H1 (cell line): ENCODE data around the gene ADIPOR2. TPM values are rescaled to one million over a fixed set of nuclear protein-coding genes. Genes with fewer than 3 reads are reported as not detected.

Source experiments
- CTCF ChIA-PET: fragments of 300-600 bp; sonication (Branson Sonifier 250); formaldehyde crosslinking; loops from one replicate; lab custom pipeline; 2021; ENCODE audit not compliant: partially characterized antibody; lab: Charles Lee
- POLR2A ChIA-PET: fragments of 300-600 bp; sonication (Branson Sonifier 250); formaldehyde crosslinking; loops from one replicate; lab custom pipeline; 2021; ENCODE audit warnings: inconsistent platforms; ENCODE audit not compliant: partially characterized antibody; lab: Charles Lee
- DNase-seq, 2 experiments: peaks; one replicate each; pipeline versions ENCODE4 v3.0.0 to v3.0.0-alpha.2; 2010 to 2022; ENCODE audit warnings: low spot score in 2 of 2, low read depth in 1 of 2, mixed read lengths in 1 of 2
- FAIRE-seq: peaks from 2 replicates; lab custom pipeline; 2011; peaks lifted over from hg19 to GRCh38; lab: Jason Lieb, UNC
- H2AFZ ChIP-seq: 2 replicates; pipeline ENCODE4 v1.8.1; 2012; ENCODE audit warnings: low read length, inconsistent platforms
- H2AK5ac ChIP-seq: 2 replicates; pipeline ENCODE4 v1.6.1; 2013; ENCODE audit warnings: low read depth, low read length
- H2BK120ac ChIP-seq: replicated peaks from 2 replicates; pipeline ENCODE3; 2013; ENCODE audit warnings: low read depth, low read length, inconsistent platforms
- H2BK12ac ChIP-seq: 2 replicates; pipeline ENCODE4 v1.6.1; 2013; ENCODE audit warnings: low read depth, low read length
- H2BK15ac ChIP-seq: 2 replicates; pipeline ENCODE4 v1.6.1; 2013; ENCODE audit warnings: low read length
- H2BK20ac ChIP-seq: 2 replicates; pipeline ENCODE4 v1.6.1; 2013; ENCODE audit warnings: low read length
- H2BK5ac ChIP-seq: 2 replicates; pipeline ENCODE4 v1.6.1; 2013; ENCODE audit warnings: low read depth, low read length
- H3K14ac ChIP-seq: 2 replicates; pipeline ENCODE4 v1.6.1; 2013; ENCODE audit warnings: inconsistent platforms; ENCODE audit not compliant: insufficient read length
- H3K18ac ChIP-seq: 2 replicates; pipeline ENCODE4 v1.6.1; 2013; ENCODE audit warnings: low read length; ENCODE audit errors: extremely low read depth
- H3K23ac ChIP-seq: 2 replicates; pipeline ENCODE4 v1.6.1; 2013; ENCODE audit warnings: inconsistent platforms; ENCODE audit not compliant: insufficient read length
- H3K23me2 ChIP-seq: 2 replicates; pipeline ENCODE4 v1.6.1; 2013; ENCODE audit warnings: low read depth, low read length
- H3K27ac ChIP-seq: 2 replicates; pipeline ENCODE4 v1.6.1; 2011; ENCODE audit warnings: low read depth, low read length, inconsistent platforms
- H3K27me3 ChIP-seq, 4 experiments: replicated peaks in 1 of 4; 1 replicate in 1 of 4; 2 replicates in 3 of 4; pipeline versions ENCODE4 v1.6.1 to v1.8.1; 2011 to 2013; ENCODE audit warnings: low read length in 3 of 4, mild to moderate bottlenecking in 3 of 4, inconsistent platforms in 2 of 4, mixed read lengths in 2 of 4, moderate library complexity in 1 of 4; ENCODE audit not compliant: control insufficient read depth in 3 of 4, insufficient read depth in 3 of 4; ENCODE audit errors: extremely low read depth in 1 of 4
- H3K36me3 ChIP-seq, 4 experiments: 2 replicates each; pipeline versions ENCODE4 v1.6.1 to v1.8.1; 2011 to 2013; ENCODE audit warnings: mild to moderate bottlenecking in 4 of 4, low read length in 3 of 4, moderate library complexity in 2 of 4, control low read depth in 1 of 4, inconsistent platforms in 1 of 4; ENCODE audit not compliant: insufficient read depth in 4 of 4, control insufficient read depth in 2 of 4
- H3K4ac ChIP-seq: replicated peaks from 2 replicates; pipeline ENCODE3; 2013; ENCODE audit warnings: low read length, low read depth, mixed read lengths, inconsistent platforms; ENCODE audit not compliant: insufficient read length
- H3K4me1 ChIP-seq, 4 experiments: replicated peaks in 1 of 4; 1 replicate in 1 of 4; 2 replicates in 3 of 4; pipeline versions ENCODE4 v1.6.1 to v1.8.1; 2011 to 2013; ENCODE audit warnings: low read length in 3 of 4, inconsistent platforms in 2 of 4, mixed read lengths in 1 of 4; ENCODE audit not compliant: insufficient read depth in 4 of 4, control insufficient read depth in 3 of 4
- H3K4me2 ChIP-seq, 2 experiments: 2 replicates each; pipeline versions ENCODE4 v1.6.1 to v1.8.1; 2011 to 2013; ENCODE audit warnings: low read depth in 2 of 2, low read length in 2 of 2, control low read depth in 1 of 2, inconsistent platforms in 1 of 2, mild to moderate bottlenecking in 1 of 2; ENCODE audit not compliant: insufficient read depth in 1 of 2
- H3K4me3 ChIP-seq, 4 experiments: fragments of 200-600, 300-600 bp in 1 of 4; sonication (generic), shearing (Covaris generic), sonication (Bioruptor Twin) in 1 of 4; 2 replicates each; pipeline versions ENCODE4 v1.5.1 to v1.8.1; 2011 to 2016; ENCODE audit warnings: low read length in 4 of 4, low read depth in 3 of 4, control low read depth in 2 of 4, inconsistent platforms in 2 of 4, mild to moderate bottlenecking in 2 of 4, mixed read lengths in 1 of 4, moderate library complexity in 1 of 4; ENCODE audit not compliant: insufficient read depth in 2 of 4; ENCODE audit errors: extremely low read depth in 1 of 4
- H3K56ac ChIP-seq: replicated peaks from 2 replicates; pipeline ENCODE3; 2013; ENCODE audit warnings: low read depth, mild to moderate bottlenecking, mixed read lengths, low read length, inconsistent platforms; ENCODE audit not compliant: insufficient read length
- H3K79me1 ChIP-seq: 2 replicates; pipeline ENCODE4 v1.6.1; 2013; ENCODE audit warnings: low read depth, low read length, control low read depth
- H3K79me2 ChIP-seq, 2 experiments: 2 replicates each; pipeline versions ENCODE4 v1.6.1 to v1.8.1; 2012 to 2013; ENCODE audit warnings: low read length in 2 of 2, mild to moderate bottlenecking in 2 of 2, inconsistent platforms in 1 of 2; ENCODE audit not compliant: insufficient read depth in 2 of 2, control insufficient read depth in 1 of 2
- H3K9ac ChIP-seq, 4 experiments: replicated peaks in 1 of 4; 1 replicate in 1 of 4; 2 replicates in 3 of 4; pipeline versions ENCODE4 v1.6.1 to v1.8.1; 2011 to 2013; ENCODE audit warnings: low read depth in 3 of 4, low read length in 3 of 4, control low read depth in 2 of 4, mild to moderate bottlenecking in 2 of 4, moderate library complexity in 2 of 4, inconsistent platforms in 1 of 4; ENCODE audit errors: extremely low read depth in 1 of 4
- H3K9me3 ChIP-seq, 2 experiments: 2 replicates each; pipeline versions ENCODE4 v1.6.1 to v1.8.1; 2012 to 2013; ENCODE audit warnings: mild to moderate bottlenecking in 2 of 2, moderate library complexity in 2 of 2, control low read depth in 1 of 2, inconsistent platforms in 1 of 2, low read depth in 1 of 2, low read length in 1 of 2, mixed read lengths in 1 of 2; ENCODE audit not compliant: insufficient read depth in 2 of 2
- H4K20me1 ChIP-seq, 2 experiments: replicated peaks in 1 of 2; 2 replicates each; pipeline versions ENCODE3 to v1.8.1; 2011 to 2013; ENCODE audit warnings: inconsistent platforms in 2 of 2, low read length in 2 of 2, mild to moderate bottlenecking in 1 of 2; ENCODE audit not compliant: insufficient read depth in 2 of 2, control insufficient read depth in 1 of 2
- H4K5ac ChIP-seq: 2 replicates; pipeline ENCODE4 v1.6.1; 2013; ENCODE audit warnings: low read length, low read depth, mixed read lengths, inconsistent platforms; ENCODE audit not compliant: insufficient read length
- H4K8ac ChIP-seq: 2 replicates; pipeline ENCODE4 v1.8.0; 2013; ENCODE audit warnings: mild to moderate bottlenecking, moderate library complexity, low read length, inconsistent platforms; ENCODE audit not compliant: insufficient read depth; ENCODE audit errors: extremely low read depth
- H4K91ac ChIP-seq: replicated peaks from 2 replicates; pipeline ENCODE3; 2013; ENCODE audit warnings: low read length, mixed read lengths, inconsistent platforms; ENCODE audit not compliant: insufficient read length
- POU5F1 ChIP-seq: IDR thresholded peaks from 2 replicates; pipeline ENCODE4 v1.6.1; 2011; ENCODE audit warnings: low read depth, mild to moderate bottlenecking, low read length, moderate library complexity
- SAP30 ChIP-seq: fragments of 300-600 bp; sonication (generic); IDR thresholded peaks from 2 replicates; pipeline ENCODE4 v1.7.1; 2012; ENCODE audit warnings: low read length, moderate library complexity, mild to moderate bottlenecking, inconsistent platforms; ENCODE audit not compliant: insufficient read depth, insufficient replicate concordance
- SIN3A ChIP-seq, 2 experiments: IDR thresholded peaks in 1 of 2; conservative IDR thresholded peaks in 1 of 2; 2 replicates each; pipeline ENCODE4 v1.6.1; 2011 to 2012; ENCODE audit warnings: low read length in 2 of 2, improper control_type of control experiment in 1 of 2, low read depth in 1 of 2, mild to moderate bottlenecking in 1 of 2
- SUZ12 ChIP-seq: fragments of 200-600 bp; sonication (generic); IDR thresholded peaks from 2 replicates; pipeline ENCODE4 v1.6.1; 2012; ENCODE audit warnings: mild to moderate bottlenecking, inconsistent platforms, low read length, moderate library complexity, mixed read lengths
- WGBS, 2 experiments: shearing (Covaris generic) in 1 of 2; methylation state at CpG; one replicate each; pipeline versions ENCODE4 v1.1.6 to v1.1.7; 2013 to 2015; ENCODE audit warnings: low lambda C conversion rate in 2 of 2, mixed read lengths in 2 of 2, inconsistent platforms in 1 of 2, low coverage in 1 of 2, missing lambda C conversion rate in 1 of 2; ENCODE audit not compliant: insufficient replicate concordance in 2 of 2, insufficient coverage in 1 of 2, insufficient read length in 1 of 2; ENCODE audit errors: extremely low coverage in 1 of 2, missing lambda C conversion rate in 1 of 2; 5-methylcytosine and 5-hydroxymethylcytosine counted together
- polyA plus RNA-seq, 7 experiments: library from polyadenylated mRNA; depleted of rRNA in 3 of 7; stranded (reverse) in 5 of 7; unstranded in 2 of 7; fragments of >200 nt in 5 of 7; fragments of 200-250 nt in 2 of 7; gene quantifications; 1 replicate in 5 of 7; 2 replicates in 1 of 7; 4 replicates in 1 of 7; pipeline versions ENCODE4 v1.2.1 to v1.2.3, GENCODE V29; 2011 to 2013; ENCODE audit warnings: missing spikeins in 2 of 7, mixed read lengths in 2 of 7
- total RNA-seq: library from RNA; stranded (reverse); fragmentation: NEBNext Ultra II Directional; extraction: Animal tissue kit (Norgen Biotek cat#: 25700); gene quantifications from 2 replicates; pipeline ENCODE4 v1.2.1, GENCODE V29; 2021
- TF ChIP-seq, protein P1 (sequence below): IDR thresholded peaks from 2 replicates; pipeline ENCODE4 v1.6.1; 2012; ENCODE audit warnings: inconsistent platforms
- TF ChIP-seq, protein P2 (sequence below): IDR thresholded peaks from 2 replicates; pipeline ENCODE4 v1.6.1; 2011; ENCODE audit warnings: low read depth, mild to moderate bottlenecking, low read length; ENCODE audit not compliant: insufficient read depth

ADIPOR2 gene
- total and polyA plus RNA-seq, 2 of the 8 experiments (the other 6 are each of a cell fraction or from before 2014, with no cell fraction given) = 17.5 to 50.8 TPM

GRCh38 chr12:1758376-1758775 is 67.5 kb downstream of the ADIPOR2 start:
- peaks cover 0 to 3% (median 0%) of the 10 kb centered on the region in 4 experiments; a peak in 1 of 7 replicates for H3K4me1 ChIP-seq
- H3K4me2 ChIP-seq = no peak overlapping the region
- no peak overlapping the region for H3K23ac ChIP-seq
- H2AK5ac ChIP-seq = no peak overlapping the region
- no peak overlapping the region for H2BK15ac ChIP-seq
- H2BK12ac ChIP-seq = no peak overlapping the region
- H2BK20ac ChIP-seq = no peak overlapping the region
- H4K91ac ChIP-seq = no peak overlapping the region
- DNase-seq = no peak
- H3K56ac ChIP-seq = no peak overlapping the region
- WGBS, 2 experiments = 89% methylated on average over 2 of the region's 2 CpGs; no CpG with 5 or more reads in 1 of the 2 experiments
- no peaks in the 10 kb centered on the region for H4K20me1 ChIP-seq
- peaks cover 0 to 7% (median 4%) of the 10 kb centered on the region in 4 experiments; a peak in 3 of 8 replicates for H3K36me3 ChIP-seq
- no peaks in the 10 kb centered on the region; a peak in 1 of 4 replicates for H3K9me3 ChIP-seq
- no peak for FAIRE-seq
- POLR2A ChIA-PET = no interaction called here
- no peak overlapping the region for H2BK120ac ChIP-seq
- no peak overlapping the region for H3K4me3 ChIP-seq
- no peak overlapping the region for H2AFZ ChIP-seq
- H3K18ac ChIP-seq = no peak overlapping the region
- H3K27me3 ChIP-seq = no peaks in the 10 kb centered on the region
- peaks cover 0 to 30% of the 10 kb centered on the region in 2 experiments; a peak in 2 of 4 replicates for H3K79me2 ChIP-seq
- H2BK5ac ChIP-seq = no peak overlapping the region
- H4K5ac ChIP-seq = no peak overlapping the region
- H4K8ac ChIP-seq = no peak overlapping the region
- H3K4ac ChIP-seq = no peak overlapping the region
- TF ChIP-seq, protein P1, sequence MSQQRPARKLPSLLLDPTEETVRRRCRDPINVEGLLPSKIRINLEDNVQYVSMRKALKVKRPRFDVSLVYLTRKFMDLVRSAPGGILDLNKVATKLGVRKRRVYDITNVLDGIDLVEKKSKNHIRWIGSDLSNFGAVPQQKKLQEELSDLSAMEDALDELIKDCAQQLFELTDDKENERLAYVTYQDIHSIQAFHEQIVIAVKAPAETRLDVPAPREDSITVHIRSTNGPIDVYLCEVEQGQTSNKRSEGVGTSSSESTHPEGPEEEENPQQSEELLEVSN = no peak
- TF ChIP-seq POU5F1 (no peak), SAP30 (no peak), SUZ12 (no peak), SIN3A (conservative IDR thresholded peaks at IDR 0.05 in 1 of 2, IDR thresholded peaks at IDR 0.05 in 1 of 2; ENCODE audit: low read depth in 1 of 2, low read length in 2 of 2) (no peak)
- TF ChIP-seq, protein P2, sequence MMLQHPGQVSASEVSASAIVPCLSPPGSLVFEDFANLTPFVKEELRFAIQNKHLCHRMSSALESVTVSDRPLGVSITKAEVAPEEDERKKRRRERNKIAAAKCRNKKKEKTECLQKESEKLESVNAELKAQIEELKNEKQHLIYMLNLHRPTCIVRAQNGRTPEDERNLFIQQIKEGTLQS = no peak
- no peak overlapping the region for H3K27ac ChIP-seq
- CTCF ChIA-PET = no interaction called here
- H3K79me1 ChIP-seq = no peaks in the 10 kb centered on the region
- H3K9ac ChIP-seq = no peak overlapping the region
- H3K14ac ChIP-seq = no peak overlapping the region
- H3K23me2 ChIP-seq = no peaks in the 10 kb centered on the region; the same call in 1 of the 2 replicates
